Peyer's patch (tissue), 4 donors: ENCODE results near the gene RGPD4. TPM values are rescaled to one million over a fixed set of nuclear protein-coding genes. Genes with fewer than 3 reads are reported as not detected.
A peak's percentile ranks its signal among the peaks of the same experiment; 100 is the strongest.
"Not testable (repeated sequence)": the region's sequence is repeated elsewhere in the genome, so short reads cannot be mapped to it uniquely, and the experiment has no call there.

Experiments used
- DNase-seq, 3 donors: peaks; one replicate each; pipeline ENCODE4 v3.0.0-alpha.2; 2017 to 2019
- H3K27ac ChIP-seq, 4 donors: fragments of 200-600 bp; sonication (generic); one replicate each; pipeline ENCODE4 v1.5.1; 2016 to 2019
- H3K27me3 ChIP-seq, 2 donors: fragments of 200-600 bp; sonication (generic); one replicate each; pipeline ENCODE4 v1.5.1; 2019
- H3K36me3 ChIP-seq, 3 donors: fragments of 200-600 bp; sonication (generic); one replicate each; pipeline ENCODE4 v1.5.1; 2016 to 2019
- H3K4me1 ChIP-seq, 4 donors: fragments of 200-600 bp; sonication (generic); one replicate each; pipeline ENCODE4 v1.5.1; 2016 to 2019
- H3K4me3 ChIP-seq, 4 donors: fragments of 200-600 bp; sonication (generic); 1 replicate in 3 of 4; 2 replicates in 1 of 4; pipeline ENCODE4 v1.5.1; 2016 to 2019; ENCODE audit warnings: mild to moderate bottlenecking in 1 of 4
- H3K9me3 ChIP-seq, 4 donors: fragments of 200-600 bp; sonication (generic); one replicate each; pipeline ENCODE4 v1.5.1; 2016 to 2019; ENCODE audit warnings: mild to moderate bottlenecking in 1 of 4
- POLR2A ChIP-seq, 2 donors: fragments of 450-650 bp; IDR thresholded peaks; one replicate each; pipeline ENCODE4 v1.5.1; 2017; ENCODE audit warnings: antibody characterized with exemption in 2 of 2, mild to moderate bottlenecking in 2 of 2, moderate library complexity in 2 of 2
- total RNA-seq, 4 donors: library from RNA; depleted of rRNA; stranded (reverse); fragments of >200 nt; gene quantifications; one replicate each; pipeline ENCODE4 v1.1.0, GENCODE V29; 2016
- TF ChIP-seq, protein P1 (sequence below), 6 experiments: fragments of 450-650 bp in 4 of 6; fragments of 200-600 bp in 2 of 6; sonication (generic) in 1 of 6; IDR thresholded peaks; one replicate each; pipeline ENCODE4 v1.5.1; 2017 to 2019; ENCODE audit warnings: antibody characterized with exemption in 6 of 6, mild to moderate bottlenecking in 3 of 6, moderate library complexity in 1 of 6

Gene RGPD4
- total RNA-seq, 4 donors from 2014 or later, result not detected

DNA sequence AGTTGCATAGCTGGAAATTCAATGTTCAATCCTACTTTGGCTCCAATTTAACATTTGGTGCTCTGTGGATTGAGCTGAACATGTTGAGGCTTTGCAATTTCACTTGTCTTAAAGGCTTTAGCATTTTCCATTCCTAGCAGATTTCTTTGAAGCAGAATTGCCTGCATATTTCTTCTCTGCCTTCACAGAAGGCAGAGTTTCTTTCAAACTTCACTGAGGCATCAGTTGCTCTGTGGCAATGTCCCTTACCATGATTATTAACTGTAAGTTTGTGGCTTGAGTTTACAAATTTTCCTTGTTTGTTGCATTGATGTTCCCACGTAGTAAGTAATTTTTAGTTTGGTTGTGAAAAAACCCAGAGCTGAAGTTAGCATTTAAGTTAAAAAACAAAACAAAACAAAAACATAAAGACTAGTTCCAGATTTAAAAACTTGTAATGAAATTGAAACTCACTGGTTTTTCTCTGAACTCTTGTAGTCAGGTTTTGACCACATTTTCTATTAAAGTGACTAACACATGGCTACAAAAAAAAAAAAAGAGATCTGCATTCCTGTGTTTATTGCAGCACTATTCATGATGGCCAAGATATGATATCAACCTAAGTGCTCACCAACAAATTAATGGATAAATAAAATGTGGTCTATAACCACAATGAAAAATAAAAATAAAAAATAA is 90.1 kb downstream of the RGPD4 start:
- not testable (repeated sequence) for H3K36me3 ChIP-seq, H3K4me3 ChIP-seq, H3K27ac ChIP-seq, H3K27me3 ChIP-seq, H3K4me1 ChIP-seq, DNase-seq, H3K9me3 ChIP-seq

DNA sequence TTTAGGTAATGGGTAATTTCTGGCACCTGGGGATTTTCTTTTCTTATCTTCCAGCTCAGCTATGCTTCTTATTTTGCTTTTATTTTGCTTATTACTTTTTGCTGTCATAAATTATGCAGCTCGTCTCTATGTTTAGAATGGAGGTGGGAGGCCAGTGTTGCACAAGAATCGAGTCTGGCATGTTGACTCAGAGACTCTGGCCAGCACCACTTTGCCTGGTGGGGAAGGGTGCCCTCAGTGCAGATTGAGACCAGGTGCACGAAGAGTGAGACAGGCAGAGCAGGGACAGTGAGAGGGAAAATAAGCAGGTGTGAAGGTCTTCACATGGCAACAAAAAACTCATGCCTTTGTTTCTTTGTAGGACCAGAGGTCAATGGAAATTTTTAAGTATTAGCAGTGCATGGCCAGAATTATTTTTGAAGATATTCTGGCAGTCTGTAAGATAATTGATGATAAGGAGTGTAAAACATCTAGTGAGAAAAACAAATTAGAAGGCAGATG is 100.4 kb downstream of the RGPD4 start:
- Histone ChIP-seq H3K27me3 (no peaks in the 10 kb centered on the region), H3K27ac (no peak overlapping the region), H3K9me3 (no peaks in the 10 kb centered on the region), H3K36me3 (no peaks in the 10 kb centered on the region), H3K4me1 (no peaks in the 10 kb centered on the region), H3K4me3 (no peak overlapping the region)
- TF ChIP-seq POLR2A (IDR thresholded peaks at IDR 0.05), result no peak
- TF ChIP-seq, protein P1, sequence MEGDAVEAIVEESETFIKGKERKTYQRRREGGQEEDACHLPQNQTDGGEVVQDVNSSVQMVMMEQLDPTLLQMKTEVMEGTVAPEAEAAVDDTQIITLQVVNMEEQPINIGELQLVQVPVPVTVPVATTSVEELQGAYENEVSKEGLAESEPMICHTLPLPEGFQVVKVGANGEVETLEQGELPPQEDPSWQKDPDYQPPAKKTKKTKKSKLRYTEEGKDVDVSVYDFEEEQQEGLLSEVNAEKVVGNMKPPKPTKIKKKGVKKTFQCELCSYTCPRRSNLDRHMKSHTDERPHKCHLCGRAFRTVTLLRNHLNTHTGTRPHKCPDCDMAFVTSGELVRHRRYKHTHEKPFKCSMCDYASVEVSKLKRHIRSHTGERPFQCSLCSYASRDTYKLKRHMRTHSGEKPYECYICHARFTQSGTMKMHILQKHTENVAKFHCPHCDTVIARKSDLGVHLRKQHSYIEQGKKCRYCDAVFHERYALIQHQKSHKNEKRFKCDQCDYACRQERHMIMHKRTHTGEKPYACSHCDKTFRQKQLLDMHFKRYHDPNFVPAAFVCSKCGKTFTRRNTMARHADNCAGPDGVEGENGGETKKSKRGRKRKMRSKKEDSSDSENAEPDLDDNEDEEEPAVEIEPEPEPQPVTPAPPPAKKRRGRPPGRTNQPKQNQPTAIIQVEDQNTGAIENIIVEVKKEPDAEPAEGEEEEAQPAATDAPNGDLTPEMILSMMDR (IDR thresholded peaks at IDR 0.05), result no peak
- no peak for DNase-seq

DNA sequence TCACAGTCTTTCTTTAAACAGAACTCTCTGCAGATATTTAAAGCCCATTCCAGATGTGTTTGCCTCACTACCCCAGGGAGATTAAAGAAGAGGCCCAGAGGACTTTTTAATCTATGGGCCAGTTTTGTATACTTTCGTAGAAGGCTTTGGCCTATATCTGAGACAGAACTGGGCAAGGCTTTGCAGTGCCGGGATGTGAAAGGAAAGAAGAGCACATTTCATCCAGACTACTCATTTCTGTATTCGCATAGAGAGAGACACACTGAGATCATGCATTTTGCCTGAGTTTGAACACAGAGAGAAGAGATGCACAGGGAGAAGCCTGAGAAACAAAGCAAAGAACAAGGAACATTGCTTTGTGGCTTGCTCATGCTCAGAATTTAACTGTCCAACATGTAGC is 104.7 kb downstream of the RGPD4 start:
- H3K4me1 ChIP-seq, result no peaks in the 10 kb centered on the region
- no peaks in the 10 kb centered on the region for H3K36me3 ChIP-seq
- H3K27me3 ChIP-seq, result no peaks in the 10 kb centered on the region
- TF ChIP-seq, protein P1 (IDR thresholded peaks at IDR 0.05), result no peak
- TF ChIP-seq POLR2A (IDR thresholded peaks at IDR 0.05), result no peak
- no peaks in the 10 kb centered on the region for H3K9me3 ChIP-seq
- H3K27ac ChIP-seq, result no peak overlapping the region
- no peak overlapping the region for H3K4me3 ChIP-seq
- no peak for DNase-seq

DNA sequence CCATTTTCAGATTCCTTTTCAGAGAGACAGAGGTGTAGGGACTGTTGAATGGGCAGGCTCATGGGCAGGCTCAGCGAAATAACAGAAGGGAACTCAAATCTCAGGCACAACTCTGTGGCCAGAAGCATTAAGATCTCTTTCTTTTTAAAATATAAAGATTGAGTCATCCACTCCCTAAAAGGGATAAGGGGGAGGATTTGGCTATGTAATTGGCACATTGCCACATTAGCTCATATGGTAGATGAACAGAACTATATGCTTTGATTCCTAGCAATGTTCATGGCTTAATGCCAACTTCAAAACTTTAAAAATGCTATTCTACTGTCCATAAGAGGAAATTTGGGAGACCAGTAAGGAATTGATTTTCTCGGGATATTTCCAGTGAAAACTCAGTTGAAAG is 105.8 kb downstream of the RGPD4 start:
- Histone ChIP-seq H3K36me3 (no peaks in the 10 kb centered on the region), H3K4me1 (no peaks in the 10 kb centered on the region), H3K4me3 (no peak overlapping the region), H3K9me3 (no peaks in the 10 kb centered on the region), H3K27me3 (no peaks in the 10 kb centered on the region), H3K27ac (no peak overlapping the region)
- TF ChIP-seq POLR2A (IDR thresholded peaks at IDR 0.05), result no peak
- TF ChIP-seq, protein P1 (IDR thresholded peaks at IDR 0.05), result no peak
- no peak for DNase-seq

DNA sequence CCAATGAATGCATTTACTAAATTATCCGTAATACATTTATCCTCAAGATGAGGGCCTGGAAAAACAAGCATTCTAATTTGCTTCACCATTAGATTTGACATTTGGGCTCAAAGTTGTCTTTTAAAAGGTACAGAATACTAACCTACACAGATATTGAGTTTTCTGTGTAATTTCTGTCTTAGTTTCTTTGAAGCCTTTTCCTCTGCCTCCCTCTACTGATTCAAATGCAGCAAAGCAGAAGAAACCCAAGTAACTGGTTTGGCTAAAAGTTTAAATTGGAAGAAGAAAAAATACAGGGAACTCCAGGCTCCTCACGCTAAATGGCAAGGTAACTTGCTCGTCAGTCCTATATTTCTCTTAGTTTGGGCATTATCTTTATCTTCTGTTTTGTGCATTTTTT is 106.3 kb downstream of the RGPD4 start:
- TF ChIP-seq, protein P1 (IDR thresholded peaks at IDR 0.05), result no peak
- no peak for TF ChIP-seq POLR2A (IDR thresholded peaks at IDR 0.05)
- H3K4me1 ChIP-seq, result no peaks in the 10 kb centered on the region
- H3K9me3 ChIP-seq, result no peaks in the 10 kb centered on the region
- no peak for DNase-seq
- no peaks in the 10 kb centered on the region for H3K36me3 ChIP-seq
- no peaks in the 10 kb centered on the region for H3K27me3 ChIP-seq
- H3K27ac ChIP-seq, result no peak overlapping the region
- H3K4me3 ChIP-seq, result no peak overlapping the region

DNA sequence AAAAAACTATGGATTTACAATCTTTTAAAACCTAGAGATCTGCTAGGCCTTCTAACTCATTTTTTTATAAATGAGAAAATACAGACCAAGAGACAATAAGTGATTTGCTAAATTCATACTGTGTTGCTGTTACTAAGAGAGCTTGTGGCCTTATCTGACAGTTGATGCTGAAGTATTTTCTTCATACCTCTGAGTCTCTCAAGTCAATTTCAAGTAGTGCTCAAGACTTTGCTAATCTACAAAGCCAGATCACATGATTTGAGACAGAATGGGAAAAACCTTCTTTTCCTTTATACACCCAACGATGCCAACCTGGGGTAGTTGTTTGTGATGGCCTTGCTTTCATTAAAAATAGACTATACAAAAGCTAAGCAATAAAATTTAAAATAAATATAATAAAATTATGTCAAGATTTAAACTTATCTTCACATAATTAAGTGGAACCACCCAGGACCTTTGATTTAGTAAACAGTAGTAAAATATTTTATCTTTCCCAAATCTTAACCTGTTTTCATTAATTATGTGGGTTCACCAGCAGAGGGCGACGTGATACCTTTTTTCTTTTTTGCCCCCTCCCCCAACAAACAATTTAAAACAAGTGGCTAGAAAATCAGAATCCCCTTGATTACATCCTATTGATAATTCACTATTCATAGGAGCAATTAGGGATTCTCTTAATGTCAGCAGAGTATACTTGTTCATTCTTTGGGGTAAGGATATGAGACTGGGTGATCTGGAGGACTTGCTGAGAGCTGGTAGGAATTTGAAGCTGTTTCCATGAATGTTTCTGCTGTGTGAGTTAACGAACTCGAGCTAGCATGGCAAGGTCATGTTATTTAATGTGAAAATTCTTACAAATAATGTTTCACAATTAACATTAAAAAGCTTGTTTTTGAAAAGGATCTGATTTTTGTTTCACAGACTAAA is 110.0 kb downstream of the RGPD4 start:
- Histone ChIP-seq H3K27ac (no peak overlapping the region), H3K27me3 (no peaks in the 10 kb centered on the region), H3K4me3 (no peak overlapping the region), H3K36me3 (no peaks in the 10 kb centered on the region), H3K4me1 (no peaks in the 10 kb centered on the region), H3K9me3 (no peaks in the 10 kb centered on the region)
- no peak for TF ChIP-seq POLR2A (IDR thresholded peaks at IDR 0.05)
- TF ChIP-seq, protein P1 (IDR thresholded peaks at IDR 0.05), result peak in 4 of 6 experiments; percentile 23 to 57 (median 56)
- DNase-seq, result no peak
